ENCODE data around the gene CCR7.
"Not testable (repeated sequence)": the region's sequence is repeated elsewhere in the genome, so short reads cannot be mapped to it uniquely, and the experiment has no call there.

Gene CCR7

GRCh38 chr17:40574292-40574691 lies 9.0 kb upstream of the CCR7 start:
- CTCF ChIA-PET, result interaction anchor here (0.8 to 5.9 kb wide), 3 partner anchors 14 to 51 kb away, joined by 3 to 39 read pairs (median 4); no protein-coding TSS in a partner anchor
- TF ChIP-seq ZNF138 (tag by site-specific recombination; IDR thresholded peaks at IDR 0.05; ENCODE audit: borderline replicate concordance) (no peak), ZNF146 (tag by site-specific recombination; IDR thresholded peaks at IDR 0.05) (peak; percentile 23; the same call in 1 of the 2 replicates)

GRCh38 chr17:40572245-40572993 lies 7.1 kb upstream of the CCR7 start:
- H3K4me3 ChIP-seq (ENCODE audit: low read depth, low read length); H3K27ac ChIP-seq (ENCODE audit: extremely low read depth, low read depth, low read length); H3K4me1 ChIP-seq (ENCODE audit: control insufficient read depth, insufficient read depth, low read length); H3K36me3 ChIP-seq (ENCODE audit: control insufficient read depth in 2 of 2, insufficient read depth in 1 of 2, low read length in 2 of 2); H3K9me3 ChIP-seq (ENCODE audit: control insufficient read depth, insufficient read depth, low read depth, low read length); POLR2A ChIA-PET: not testable (repeated sequence)
- CTCF ChIA-PET, result interaction anchor here (0.5 to 5.9 kb wide), 3 partner anchors 12 to 1218 kb away, joined by 3 to 39 read pairs (median 4); no protein-coding TSS in a partner anchor

More at GRCh38 chr17:40574292-40574691, 9.0 kb upstream of the CCR7 start:
- Histone ChIP-seq H3K4me3 (ENCODE audit: low read depth, low read length) (no peak overlapping the region), H3K9me3 (ENCODE audit: control insufficient read depth, insufficient read depth, low read depth, low read length) (no peaks in the 10 kb centered on the region), H3K36me3 (ENCODE audit: control insufficient read depth in 2 of 2, insufficient read depth in 1 of 2, low read length in 2 of 2) (no peaks in the 10 kb centered on the region), H3K27ac (ENCODE audit: extremely low read depth, low read depth, low read length) (no peak overlapping the region), H3K4me1 (ENCODE audit: control insufficient read depth, insufficient read depth, low read length) (no peaks in the 10 kb centered on the region)
- POLR2A ChIA-PET, result no interaction called here

GRCh38 chr17:40568074-40568836 lies 3.0 kb upstream of the CCR7 start:
- H3K9me3 ChIP-seq (ENCODE audit: control insufficient read depth, insufficient read depth, low read depth, low read length), result no peaks in the 10 kb centered on the region
- no peak overlapping the region for H3K27ac ChIP-seq (ENCODE audit: extremely low read depth, low read depth, low read length)
- H3K36me3 ChIP-seq (ENCODE audit: control insufficient read depth in 2 of 2, insufficient read depth in 1 of 2, low read length in 2 of 2), result no peaks in the 10 kb centered on the region
- ChIA-PET CTCF (interaction anchor here (1.1 to 5.9 kb wide), 3 partner anchors 8 to 12 kb away, joined by 4 to 39 read pairs (median 7); no protein-coding TSS in a partner anchor), POLR2A (no interaction called here)
- H3K4me3 ChIP-seq (ENCODE audit: low read depth, low read length), result no peak overlapping the region
- TF ChIP-seq ZBTB20 (tag by site-specific recombination; IDR thresholded peaks at IDR 0.05), result no peak
- no peak for TF ChIP-seq ZNF37A (tag by site-specific recombination; IDR thresholded peaks at IDR 0.05)
- TF ChIP-seq ZIC2 (tag by site-specific recombination; IDR thresholded peaks at IDR 0.05), result no peak
- no peak for TF ChIP-seq ZNF449 (tag by site-specific recombination; IDR thresholded peaks at IDR 0.05)
- TF ChIP-seq ZNF121 (tag by site-specific recombination; IDR thresholded peaks at IDR 0.05), result no peak
- TF ChIP-seq ZBTB26 (tag by site-specific recombination; optimal IDR thresholded peaks at IDR 0.05), result no peak
- no peak for TF ChIP-seq ZNF169 (tag by site-specific recombination; IDR thresholded peaks at IDR 0.05)
- no peak for TF ChIP-seq ZNF548 (tag by site-specific recombination; IDR thresholded peaks at IDR 0.05)
- no peak for TF ChIP-seq ZNF48 (tag by site-specific recombination; IDR thresholded peaks at IDR 0.05)
- TF ChIP-seq PRDM2 (tag by site-specific recombination; IDR thresholded peaks at IDR 0.05; ENCODE audit: borderline replicate concordance), result no peak
- TF ChIP-seq YY2 (tag by site-specific recombination; IDR thresholded peaks at IDR 0.05), result no peak
- TF ChIP-seq ZBTB44 (tag by site-specific recombination; IDR thresholded peaks at IDR 0.05), result no peak
- no peak for TF ChIP-seq ZNF433 (tag by site-specific recombination; IDR thresholded peaks at IDR 0.05; ENCODE audit: low read depth)
- TF ChIP-seq ZNF292 (tag by site-specific recombination; IDR thresholded peaks at IDR 0.05; ENCODE audit: borderline replicate concordance, low read depth), result no peak
- H3K4me1 ChIP-seq (ENCODE audit: control insufficient read depth, insufficient read depth, low read length), result no peaks in the 10 kb centered on the region

Measured in HEK293 (cell line).